Fibroblast of lung (primary cell): ENCODE measurements around the gene DLGAP4. TPM values are rescaled to one million over a fixed set of nuclear protein-coding genes. Genes with fewer than 3 reads are reported as not detected.

Source experiments
- DNase-seq, 2 donors: peaks; one replicate each; pipeline versions ENCODE4 v3.0.0 to v3.0.0-alpha.2; 2010; ENCODE audit warnings: low read depth in 2 of 2
- H2AFZ ChIP-seq: 2 replicates; pipeline ENCODE4 v1.5.1; 2012; ENCODE audit warnings: low read length, control low read depth, inconsistent platforms
- H3K27ac ChIP-seq: 2 replicates; pipeline ENCODE4 v1.5.1; 2011; ENCODE audit warnings: low read length, control low read depth; ENCODE audit not compliant: insufficient read depth
- H3K27me3 ChIP-seq: 2 replicates; pipeline ENCODE4 v1.5.1; 2011; ENCODE audit warnings: mild to moderate bottlenecking, low read length; ENCODE audit not compliant: control insufficient read depth, insufficient read depth
- H3K36me3 ChIP-seq: 2 replicates; pipeline ENCODE4 v1.5.1; 2011; ENCODE audit warnings: low read length; ENCODE audit not compliant: control insufficient read depth, insufficient read depth
- H3K4me1 ChIP-seq: 2 replicates; pipeline ENCODE4 v1.5.1; 2011; ENCODE audit warnings: low read length; ENCODE audit not compliant: control insufficient read depth, insufficient read depth; ENCODE audit errors: extremely low read depth
- H3K4me2 ChIP-seq: 2 replicates; pipeline ENCODE4 v1.5.1; 2011; ENCODE audit warnings: low read length, control low read depth; ENCODE audit not compliant: insufficient read depth; ENCODE audit errors: extremely low read depth
- H3K4me3 ChIP-seq, 4 experiments: fragments of 200-600 bp in 1 of 4; sonication (generic) in 1 of 4; replicated peaks in 1 of 4; 2 replicates each; pipeline ENCODE4 v1.5.1; 2011 to 2016; ENCODE audit warnings: low read length in 4 of 4, low read depth in 3 of 4, mild to moderate bottlenecking in 3 of 4, control low read depth in 2 of 4, inconsistent platforms in 1 of 4, mixed read lengths in 1 of 4; ENCODE audit not compliant: insufficient read depth in 1 of 4; ENCODE audit errors: control extremely low read depth in 1 of 4
- H3K79me2 ChIP-seq: 2 replicates; pipeline ENCODE4 v1.5.1; 2012; ENCODE audit warnings: mild to moderate bottlenecking, low read length, inconsistent platforms; ENCODE audit not compliant: control insufficient read depth, insufficient read depth
- H3K9ac ChIP-seq: 2 replicates; pipeline ENCODE4 v1.5.1; 2011; ENCODE audit warnings: mild to moderate bottlenecking, low read length, control low read depth; ENCODE audit not compliant: insufficient read depth
- H3K9me3 ChIP-seq: 2 replicates; pipeline ENCODE4 v1.5.1; 2012; ENCODE audit warnings: low read depth, low read length; ENCODE audit not compliant: control insufficient read depth, insufficient read depth
- H4K20me1 ChIP-seq: 2 replicates; pipeline ENCODE4 v1.5.1; 2011; ENCODE audit warnings: low read length; ENCODE audit not compliant: control insufficient read depth, insufficient read depth; ENCODE audit errors: extremely low read depth
- CTCF ChIP-seq, 2 donors: IDR thresholded peaks in 1 of 2; conservative IDR thresholded peaks in 1 of 2; 1 replicate in 1 of 2; 2 replicates in 1 of 2; pipeline ENCODE4 v1.5.1; 2011 to 2012; ENCODE audit warnings: low read length in 2 of 2, control low read depth in 1 of 2, inconsistent platforms in 1 of 2, low read depth in 1 of 2, mild to moderate bottlenecking in 1 of 2
- EZH2 ChIP-seq: IDR thresholded peaks from 2 replicates; pipeline ENCODE4 v1.5.1; 2012; ENCODE audit warnings: low read length, control low read depth, mild to moderate bottlenecking; ENCODE audit errors: missing control alignments
- polyA plus RNA-seq, 2 donors: library from polyadenylated mRNA; depleted of rRNA in 1 of 2; stranded (reverse) in 1 of 2; unstranded in 1 of 2; fragments of >200 nt; gene quantifications; 2 replicates each; pipeline ENCODE4 v1.2.1, GENCODE V29; 2011 to 2012; ENCODE audit warnings: missing spikeins in 1 of 2
- total RNA-seq: library from RNA; depleted of rRNA; stranded (reverse); fragments of >200 nt; gene quantifications from 2 replicates; pipeline ENCODE4 v1.2.1, GENCODE V29; 2014

The DLGAP4 gene
- total and polyA plus RNA-seq, 2 donors (not counting 1 experiment from before 2014, with no cell fraction given): 25.9 to 26.9 TPM

- Histone ChIP-seq H3K9me3 (no peaks in the 10 kb centered on the region), H3K79me2 (no peaks in the 10 kb centered on the region), H3K27me3 (no peaks in the 10 kb centered on the region), H3K4me1 (no peaks in the 10 kb centered on the region), H3K27ac (no peak overlapping the region), H3K36me3 (no peaks in the 10 kb centered on the region), H4K20me1 (no peaks in the 10 kb centered on the region), H3K9ac (no peak overlapping the region), H3K4me3 (no peak overlapping the region), H3K4me2 (no peak overlapping the region), H2AFZ (no peak overlapping the region)
- DNase-seq: no peak
- TF ChIP-seq EZH2: no peak
- no peak for TF ChIP-seq CTCF (conservative IDR thresholded peaks at IDR 0.05 in 1 of 2, IDR thresholded peaks at IDR 0.05 in 1 of 2; ENCODE audit: low read depth in 1 of 2, low read length in 2 of 2)
These were observed 40.1 kb downstream of the DLGAP4 start for GRCh38 chr20:36346256-36346655.

GRCh38 chr20:36349384-36350170, 43.4 kb downstream of the DLGAP4 start:
- Histone ChIP-seq H2AFZ (no peak overlapping the region), H3K9me3 (no peaks in the 10 kb centered on the region), H3K27ac (no peak overlapping the region), H3K4me3 (no peak overlapping the region), H3K36me3 (no peaks in the 10 kb centered on the region), H4K20me1 (no peaks in the 10 kb centered on the region), H3K79me2 (no peaks in the 10 kb centered on the region), H3K4me2 (no peak overlapping the region), H3K9ac (no peak overlapping the region), H3K4me1 (no peaks in the 10 kb centered on the region), H3K27me3 (no peaks in the 10 kb centered on the region)
- TF ChIP-seq CTCF (conservative IDR thresholded peaks at IDR 0.05 in 1 of 2, IDR thresholded peaks at IDR 0.05 in 1 of 2; ENCODE audit: low read depth in 1 of 2, low read length in 2 of 2): no peak
- no peak for TF ChIP-seq EZH2
- no peak for DNase-seq

GRCh38 chr20:36350439-36350838, 44.3 kb downstream of the DLGAP4 start:
- no peaks in the 10 kb centered on the region for H3K27me3 ChIP-seq
- no peaks in the 10 kb centered on the region for H4K20me1 ChIP-seq
- no peaks in the 10 kb centered on the region for H3K4me1 ChIP-seq
- no peaks in the 10 kb centered on the region for H3K36me3 ChIP-seq
- H3K9ac ChIP-seq: no peak overlapping the region
- no peak overlapping the region for H2AFZ ChIP-seq
- H3K4me3 ChIP-seq: no peak overlapping the region
- no peak for DNase-seq
- H3K9me3 ChIP-seq: no peaks in the 10 kb centered on the region
- H3K27ac ChIP-seq: no peak overlapping the region
- TF ChIP-seq EZH2: no peak
- TF ChIP-seq CTCF (conservative IDR thresholded peaks at IDR 0.05 in 1 of 2, IDR thresholded peaks at IDR 0.05 in 1 of 2; ENCODE audit: low read depth in 1 of 2, low read length in 2 of 2): no peak
- no peaks in the 10 kb centered on the region for H3K79me2 ChIP-seq
- no peak overlapping the region for H3K4me2 ChIP-seq
